Stimulated activated CD4-positive, alpha-beta T cell treated with anti-CD3 and anti-CD28 coated beads, Interleukin-15, amount 100 ng/mL, for 48 hours (primary cell): Measurements from ENCODE around the gene SCFD1.
"Not testable (repeated sequence)": the region's sequence is repeated elsewhere in the genome, so short reads cannot be mapped to it uniquely, and the experiment has no call there.

Experiments
- DNase-seq, 2 donors: peaks; one replicate each; pipeline ENCODE4 v3.0.0-alpha.2; 2020; ENCODE audit warnings: low read depth in 2 of 2

SCFD1 gene

GRCh38 chr14:30669594-30669993 is 47.5 kb downstream of the SCFD1 start:
- no peak for DNase-seq

GRCh38 chr14:30673071-30673470 is 51.0 kb downstream of the SCFD1 start:
- no peak for DNase-seq

- no peak for DNase-seq
Measured at GRCh38 chr14:30678926-30679431, 56.9 kb downstream of the SCFD1 start.

GRCh38 chr14:30680036-30680435 is 57.9 kb downstream of the SCFD1 start:
- DNase-seq, result no peak

- not testable (repeated sequence) for DNase-seq
Measured at GRCh38 chr14:30680776-30681175, 58.7 kb downstream of the SCFD1 start.

GRCh38 chr14:30681752-30682355 is 59.7 kb downstream of the SCFD1 start:
- no peak for DNase-seq

GRCh38 chr14:30690487-30691355 is 68.6 kb downstream of the SCFD1 start:
- not testable (repeated sequence) for DNase-seq

- DNase-seq, result no peak
Measured at GRCh38 chr14:30691751-30692398, 69.8 kb downstream of the SCFD1 start.

- no peak for DNase-seq
Measured at GRCh38 chr14:30692669-30693068, 70.5 kb downstream of the SCFD1 start.

- no peak for DNase-seq
Measured at GRCh38 chr14:30698463-30698862, 76.3 kb downstream of the SCFD1 start.

- no peak for DNase-seq
Measured at GRCh38 chr14:30706704-30707103, 84.6 kb downstream of the SCFD1 start.

GRCh38 chr14:30708157-30708556 is 86.0 kb downstream of the SCFD1 start:
- no peak for DNase-seq

- no peak for DNase-seq
Measured at GRCh38 chr14:30709201-30709600, 87.1 kb downstream of the SCFD1 start.

GRCh38 chr14:30710876-30711275 is 88.8 kb downstream of the SCFD1 start:
- DNase-seq, result no peak

GRCh38 chr14:30719137-30719536 is 97.0 kb downstream of the SCFD1 start:
- no peak for DNase-seq

- no peak for DNase-seq
Measured at GRCh38 chr14:30725763-30726162, 103.6 kb downstream of the SCFD1 start.

- DNase-seq, result no peak
Measured at GRCh38 chr14:30728471-30728870, 106.4 kb downstream of the SCFD1 start.

- no peak for DNase-seq
Measured at GRCh38 chr14:30737916-30738315, 115.8 kb downstream of the SCFD1 start.

GRCh38 chr14:30738978-30739377 is 116.9 kb downstream of the SCFD1 start:
- DNase-seq, result no peak

GRCh38 chr14:30748343-30748742 is 126.2 kb downstream of the SCFD1 start:
- no peak for DNase-seq

- no peak for DNase-seq
Measured at GRCh38 chr14:30751646-30752416, 129.7 kb downstream of the SCFD1 start.

GRCh38 chr14:30753452-30753851 is 131.3 kb downstream of the SCFD1 start:
- DNase-seq, result no peak
